GM12878 (cell line): ENCODE results near the gene TRPC4. TPM values are rescaled to one million over a fixed set of nuclear protein-coding genes. Genes with fewer than 3 reads are reported as not detected.

ENCODE experiments used
- ATAC-seq: fragments of 200-7000 bp; cut with Tn5 transposase; 3 replicates; pipeline ENCODE4 v1.9.1; 2020; ENCODE audit warnings: mild to moderate bottlenecking, moderate library complexity
- BruUV-seq: library from RNA; stranded (reverse); fragments of 400-500 nt; replicated peaks from 2 replicates; lab custom pipeline; 2021; lab: Mats Ljungman, UMichigan
- CTCF ChIA-PET: fragments of 300-600 bp; sonication (Branson Sonifier 250); formaldehyde crosslinking; extraction: SDS; loops from one replicate; lab custom pipeline; 2021; ENCODE audit warnings: inconsistent platforms; lab: Yijun Ruan, JAX
- POLR2A ChIA-PET: fragments of 350-600 bp; formaldehyde crosslinking; extraction: SDS; loops from one replicate; lab custom pipeline; 2021; ENCODE audit warnings: inconsistent platforms; lab: Charles Lee
- RAD21 ChIA-PET: fragments of 300-600 bp; sonication (Branson Sonifier 250); formaldehyde crosslinking; loops from one replicate; lab custom pipeline; 2023; ENCODE audit warnings: antibody characterized with exemption; ENCODE audit not compliant: unreplicated experiment; lab: Charles Lee
- SMC1A ChIA-PET: fragments of 300-600 bp; sonication (Branson Sonifier 250); formaldehyde crosslinking; loops from one replicate; lab custom pipeline; 2023; ENCODE audit not compliant: unreplicated experiment, uncharacterized antibody; lab: Charles Lee
- DNase-seq: peaks from one replicate; pipeline ENCODE4 v3.0.0-alpha.2; 2011; ENCODE audit warnings: low read depth, low spot score
- FAIRE-seq: peaks from 3 replicates; lab custom pipeline; 2011; peaks lifted over from hg19 to GRCh38; lab: Jason Lieb, UNC
- H2AFZ ChIP-seq: 2 replicates; pipeline ENCODE4 v1.6.0; 2011; ENCODE audit warnings: low read depth, low read length, control low read depth; ENCODE audit not compliant: control insufficient read depth
- H3K27ac ChIP-seq: 2 replicates; pipeline ENCODE4 v1.5.1; 2011; ENCODE audit warnings: control low read depth; ENCODE audit not compliant: control insufficient read depth, insufficient read depth
- H3K27me3 ChIP-seq, 2 experiments: replicated peaks in 1 of 2; 2 replicates each; pipeline versions ENCODE4 v1.6.0 to v1.6.1; 2011; ENCODE audit warnings: low read length in 1 of 2; ENCODE audit not compliant: control insufficient read depth in 2 of 2, insufficient read depth in 2 of 2
- H3K36me3 ChIP-seq, 2 experiments: 2 replicates each; pipeline ENCODE4 v1.5.1; 2011; ENCODE audit warnings: low read length in 1 of 2; ENCODE audit not compliant: control insufficient read depth in 2 of 2, insufficient read depth in 2 of 2
- H3K4me1 ChIP-seq: 2 replicates; pipeline ENCODE4 v1.6.1; 2011; ENCODE audit warnings: mild to moderate bottlenecking, low read length, moderate library complexity, mixed read lengths; ENCODE audit not compliant: control insufficient read depth, insufficient read depth
- H3K4me2 ChIP-seq: 2 replicates; pipeline ENCODE4 v1.6.0; 2011; ENCODE audit warnings: control low read depth; ENCODE audit not compliant: control insufficient read depth, insufficient read depth
- H3K4me3 ChIP-seq: fragments of 200-600 bp; sonication (generic); 2 replicates; pipeline ENCODE4 v1.5.1; 2016
- H3K79me2 ChIP-seq: 2 replicates; pipeline ENCODE4 v1.6.0; 2011; ENCODE audit warnings: low read length; ENCODE audit not compliant: control insufficient read depth, insufficient read depth
- H3K9ac ChIP-seq: 2 replicates; pipeline ENCODE4 v1.8.0; 2011; ENCODE audit warnings: low read length, control low read depth, mixed read lengths; ENCODE audit not compliant: control insufficient read depth, insufficient read depth
- H3K9me3 ChIP-seq: replicated peaks from 3 replicates; pipeline ENCODE4 v1.5.1; 2011; ENCODE audit warnings: mild to moderate bottlenecking, low read length; ENCODE audit not compliant: control insufficient read depth, insufficient read depth
- H4K20me1 ChIP-seq: 2 replicates; pipeline ENCODE4 v1.6.0; 2011; ENCODE audit not compliant: control insufficient read depth, insufficient read depth
- BRCA1 ChIP-seq: IDR thresholded peaks from 2 replicates; pipeline ENCODE4 v1.6.1; 2011; ENCODE audit warnings: low read depth, low read length, improper control_type of control experiment
- CBX3 ChIP-seq: fragments of 200-600 bp; sonication (generic); IDR thresholded peaks from 2 replicates; pipeline ENCODE4 v1.6.1; 2016; ENCODE audit warnings: low read depth, borderline replicate concordance
- HDAC2 ChIP-seq: fragments of 200-600 bp; sonication (generic); IDR thresholded peaks from 2 replicates; pipeline ENCODE4 v1.6.1; 2017
- MTA3 ChIP-seq: IDR thresholded peaks from 2 replicates; pipeline ENCODE4 v1.6.1; 2012; ENCODE audit warnings: low read length, inconsistent platforms, borderline replicate concordance
- MXI1 ChIP-seq: fragments of 150-350 bp; IDR thresholded peaks from 2 replicates; pipeline ENCODE4 v1.6.1; 2011; ENCODE audit warnings: low read depth, mild to moderate bottlenecking, inconsistent platforms, low read length, improper control_type of control experiment
- NFIC ChIP-seq: IDR thresholded peaks from 2 replicates; pipeline ENCODE4 v1.6.1; 2012; ENCODE audit warnings: low read depth, mild to moderate bottlenecking, inconsistent platforms, low read length, moderate library complexity
- NR2C1 ChIP-seq: fragments of 450-650 bp; IDR thresholded peaks from 2 replicates; pipeline ENCODE4 v1.6.1; 2017; ENCODE audit warnings: antibody characterized with exemption, mild to moderate bottlenecking, moderate library complexity
- RFX5 ChIP-seq: IDR thresholded peaks from 2 replicates; pipeline ENCODE4 v1.6.1; 2011; ENCODE audit warnings: low read depth, low read length, improper control_type of control experiment
- SREBF2 ChIP-seq: IDR thresholded peaks from 2 replicates; pipeline ENCODE4 v1.6.1; 2012; ENCODE audit warnings: mild to moderate bottlenecking, low read length
- WRNIP1 ChIP-seq: IDR thresholded peaks from 2 replicates; pipeline ENCODE4 v1.6.1; 2011; ENCODE audit warnings: low read depth, low read length, improper control_type of control experiment, borderline replicate concordance
- YBX1 ChIP-seq: fragments of 450-650 bp; IDR thresholded peaks from 2 replicates; pipeline ENCODE4 v1.6.1; 2016; ENCODE audit warnings: antibody characterized with exemption
- ZBED1 ChIP-seq: IDR thresholded peaks from 2 replicates; pipeline ENCODE4 v1.6.1; 2016; ENCODE audit warnings: borderline replicate concordance
- ZNF24 ChIP-seq: fragments of 450-650 bp; IDR thresholded peaks from 2 replicates; pipeline ENCODE4 v1.6.1; 2017; ENCODE audit warnings: antibody characterized with exemption, mild to moderate bottlenecking
- ZNF384 ChIP-seq: IDR thresholded peaks from 2 replicates; pipeline ENCODE4 v1.6.1; 2012; ENCODE audit warnings: low read depth, mild to moderate bottlenecking, low read length, improper control_type of control experiment, borderline replicate concordance
- ZZZ3 ChIP-seq: IDR thresholded peaks from 2 replicates; pipeline ENCODE4 v1.6.1; 2011; ENCODE audit warnings: low read depth; ENCODE audit not compliant: control insufficient read depth, insufficient read length
- WGBS: methylation state at CpG from one replicate; pipeline ENCODE4 v1.1.6; 2016; ENCODE audit warnings: low lambda C conversion rate; ENCODE audit not compliant: insufficient replicate concordance, insufficient coverage; ENCODE audit errors: missing lambda C conversion rate; 5-methylcytosine and 5-hydroxymethylcytosine counted together
- in situ Hi-C: fragments of 300-500 bp; cut with MboI; formaldehyde crosslinking; loops from 9 replicates; pipeline ENCODE4 v1.14.3; 2018; ENCODE audit warnings: mixed read lengths
- intact Hi-C: fragments of 100-400 bp; cut with micrococcal nuclease; formaldehyde crosslinking; loops from one replicate; pipeline ENCODE4 v1.14.2; 2022; ENCODE audit not compliant: unreplicated experiment
- polyA plus RNA-seq, 11 experiments: library from polyadenylated mRNA; depleted of rRNA in 4 of 11; unstranded in 6 of 11; stranded (reverse) in 5 of 11; fragments of >200 nt; fragmentation: Nextera tagmentation in 4 of 11; fragmentation: Illumina TruSeq in 1 of 11; extraction: Ambion mirVana in 4 of 11; extraction: Trizol in 1 of 11; gene quantifications; 1 replicate in 1 of 11; 2 replicates in 10 of 11; pipeline versions ENCODE4 v1.2.1 to v1.2.3, GENCODE V29; 2011 to 2016; ENCODE audit warnings: inconsistent platforms in 2 of 11, missing spikeins in 2 of 11, low read depth in 1 of 11
- total RNA-seq, 4 experiments: library from RNA; depleted of rRNA in 3 of 4; stranded (reverse); fragments of >200 nt in 3 of 4; fragmentation: Illumina TruSeq in 1 of 4; extraction: Trizol in 1 of 4; gene quantifications; 2 replicates each; pipeline versions ENCODE4 v1.2.1 to v1.2.3, GENCODE V29; 2013 to 2021
- TF ChIP-seq, protein P1 (sequence below): IDR thresholded peaks from 2 replicates; pipeline ENCODE4 v1.6.1; 2011; ENCODE audit warnings: borderline replicate concordance, low read depth, mild to moderate bottlenecking, moderate library complexity, low read length; ENCODE audit not compliant: insufficient read depth, poor library complexity, severe bottlenecking
- TF ChIP-seq, protein P2 (sequence below): IDR thresholded peaks from 2 replicates; pipeline ENCODE4 v1.6.1; 2012; ENCODE audit warnings: low read depth, low read length, improper control_type of control experiment
- TF ChIP-seq, protein P3 (sequence below): fragments of 450-650 bp; conservative IDR thresholded peaks from 2 replicates; pipeline ENCODE4 v1.6.1; 2017; ENCODE audit warnings: mild to moderate bottlenecking, moderate library complexity

Gene TRPC4
- total and polyA plus RNA-seq, 10 of the 15 experiments (the other 5 are each of a cell fraction or from before 2014, with no cell fraction given): not detected

DNA sequence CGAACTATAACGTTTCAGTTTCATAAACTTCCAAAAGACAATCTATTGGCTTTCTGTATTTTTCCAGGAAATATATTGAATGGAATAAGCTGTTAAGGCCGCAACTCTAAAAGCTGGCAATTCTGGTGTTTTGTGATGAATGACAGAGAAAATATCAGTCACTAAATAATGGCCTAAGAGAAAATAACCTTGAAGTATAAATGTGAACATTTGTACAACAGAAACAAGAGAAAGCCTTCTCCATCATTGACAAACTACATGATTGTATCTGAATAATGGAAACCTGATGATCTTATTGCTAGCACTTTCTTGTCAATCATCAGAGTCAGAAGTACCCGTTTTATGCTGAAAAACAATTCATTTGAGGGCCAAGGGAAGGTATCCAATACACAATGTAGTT is 134.3 kb downstream of the TRPC4 start:
- ChIA-PET SMC1A (no interaction called here), POLR2A (no interaction called here), CTCF (no interaction called here), RAD21 (no interaction called here)
- TF ChIP-seq BRCA1 (no peak), SREBF2 (no peak), HDAC2 (no peak), ZNF24 (no peak), ZZZ3 (no peak), CBX3 (no peak), MTA3 (no peak), YBX1 (no peak)
- TF ChIP-seq, protein P1, sequence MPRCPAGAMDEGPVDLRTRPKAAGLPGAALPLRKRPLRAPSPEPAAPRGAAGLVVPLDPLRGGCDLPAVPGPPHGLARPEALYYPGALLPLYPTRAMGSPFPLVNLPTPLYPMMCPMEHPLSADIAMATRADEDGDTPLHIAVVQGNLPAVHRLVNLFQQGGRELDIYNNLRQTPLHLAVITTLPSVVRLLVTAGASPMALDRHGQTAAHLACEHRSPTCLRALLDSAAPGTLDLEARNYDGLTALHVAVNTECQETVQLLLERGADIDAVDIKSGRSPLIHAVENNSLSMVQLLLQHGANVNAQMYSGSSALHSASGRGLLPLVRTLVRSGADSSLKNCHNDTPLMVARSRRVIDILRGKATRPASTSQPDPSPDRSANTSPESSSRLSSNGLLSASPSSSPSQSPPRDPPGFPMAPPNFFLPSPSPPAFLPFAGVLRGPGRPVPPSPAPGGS: no peak
- Histone ChIP-seq H3K4me1 (no peaks in the 10 kb centered on the region), H3K79me2 (no peaks in the 10 kb centered on the region), H3K27ac (no peak overlapping the region), H3K27me3 (no peaks in the 10 kb centered on the region), H3K36me3 (no peaks in the 10 kb centered on the region), H3K9ac (no peak overlapping the region), H3K4me3 (no peak overlapping the region), H4K20me1 (no peaks in the 10 kb centered on the region), H3K9me3 (no peaks in the 10 kb centered on the region), H3K4me2 (no peak overlapping the region), H2AFZ (no peak overlapping the region)
- no TSS peak for BruUV-seq
- DNase-seq (no peak), ATAC-seq (no peak), FAIRE-seq (no peak)
- in situ Hi-C loops: no loop called here
- WGBS: 28% methylated on average over 4 of the region's 4 CpGs
- intact Hi-C loops: no loop called here

DNA sequence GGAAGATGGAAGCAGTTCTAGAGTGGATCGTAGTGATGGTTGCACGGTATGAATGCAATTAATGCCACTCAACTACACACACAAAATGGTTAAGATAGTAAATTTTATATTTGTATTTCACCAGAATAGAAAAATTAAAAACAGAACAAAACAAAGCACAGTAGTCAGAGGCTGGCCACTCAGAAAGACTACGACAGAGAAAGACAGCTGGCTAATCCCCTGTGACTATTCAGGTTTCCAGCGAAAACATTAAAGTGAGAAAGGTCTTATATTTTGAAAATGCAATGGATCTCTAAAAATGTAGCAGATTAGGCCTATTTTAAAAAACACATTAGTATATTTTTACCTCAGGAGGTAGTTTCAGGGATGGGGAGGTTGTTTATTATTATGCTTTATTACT is 139.7 kb downstream of the TRPC4 start:
- no TSS peak for BruUV-seq
- ChIA-PET SMC1A (no interaction called here), RAD21 (no interaction called here), CTCF (no interaction called here), POLR2A (no interaction called here)
- intact Hi-C loops: no loop called here
- Histone ChIP-seq H3K9me3 (no peaks in the 10 kb centered on the region), H3K27ac (no peak overlapping the region), H3K79me2 (no peaks in the 10 kb centered on the region), H3K4me1 (no peaks in the 10 kb centered on the region), H3K4me3 (no peak overlapping the region), H3K4me2 (no peak overlapping the region), H3K9ac (no peak overlapping the region), H3K36me3 (no peaks in the 10 kb centered on the region), H4K20me1 (no peaks in the 10 kb centered on the region), H3K27me3 (no peaks in the 10 kb centered on the region), H2AFZ (no peak overlapping the region)
- ATAC-seq: no peak
- DNase-seq: no peak
- FAIRE-seq: no peak
- WGBS: 30% methylated on average over 4 of the region's 4 CpGs
- in situ Hi-C loops: no loop called here
- TF ChIP-seq NFIC (no peak), ZBED1 (no peak), BRCA1 (no peak), ZNF384 (no peak), WRNIP1 (no peak), MXI1 (no peak), RFX5 (no peak), NR2C1 (no peak)
- TF ChIP-seq, protein P2, sequence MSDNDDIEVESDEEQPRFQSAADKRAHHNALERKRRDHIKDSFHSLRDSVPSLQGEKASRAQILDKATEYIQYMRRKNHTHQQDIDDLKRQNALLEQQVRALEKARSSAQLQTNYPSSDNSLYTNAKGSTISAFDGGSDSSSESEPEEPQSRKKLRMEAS: no peak
- TF ChIP-seq, protein P3, sequence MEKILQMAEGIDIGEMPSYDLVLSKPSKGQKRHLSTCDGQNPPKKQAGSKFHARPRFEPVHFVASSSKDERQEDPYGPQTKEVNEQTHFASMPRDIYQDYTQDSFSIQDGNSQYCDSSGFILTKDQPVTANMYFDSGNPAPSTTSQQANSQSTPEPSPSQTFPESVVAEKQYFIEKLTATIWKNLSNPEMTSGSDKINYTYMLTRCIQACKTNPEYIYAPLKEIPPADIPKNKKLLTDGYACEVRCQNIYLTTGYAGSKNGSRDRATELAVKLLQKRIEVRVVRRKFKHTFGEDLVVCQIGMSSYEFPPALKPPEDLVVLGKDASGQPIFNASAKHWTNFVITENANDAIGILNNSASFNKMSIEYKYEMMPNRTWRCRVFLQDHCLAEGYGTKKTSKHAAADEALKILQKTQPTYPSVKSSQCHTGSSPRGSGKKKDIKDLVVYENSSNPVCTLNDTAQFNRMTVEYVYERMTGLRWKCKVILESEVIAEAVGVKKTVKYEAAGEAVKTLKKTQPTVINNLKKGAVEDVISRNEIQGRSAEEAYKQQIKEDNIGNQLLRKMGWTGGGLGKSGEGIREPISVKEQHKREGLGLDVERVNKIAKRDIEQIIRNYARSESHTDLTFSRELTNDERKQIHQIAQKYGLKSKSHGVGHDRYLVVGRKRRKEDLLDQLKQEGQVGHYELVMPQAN: no peak
